T-helper 2 cell treated with Interferon-gamma antibody and Interleukin-4, amounts not matched to agents 5 μg/mL and 100 μg/mL, for 36 hours (primary cell): ENCODE data around the gene PHF21A.
"Not testable (repeated sequence)": the region's sequence is repeated elsewhere in the genome, so short reads cannot be mapped to it uniquely, and the experiment has no call there.

Experiments used
- DNase-seq: peaks from one replicate; pipeline ENCODE4 v3.0.0; 2021; ENCODE audit warnings: low spot score
- H3K27ac Mint-ChIP-seq: one replicate; pipeline ENCODE4 v1.8.0; 2021; ENCODE audit warnings: mild to moderate bottlenecking, mixed read lengths
- H3K27me3 Mint-ChIP-seq: one replicate; pipeline ENCODE4 v1.8.0; 2021; ENCODE audit warnings: low read depth, mixed read lengths
- H3K36me3 Mint-ChIP-seq: one replicate; pipeline ENCODE4 v1.8.0; 2021; ENCODE audit warnings: low read depth, mixed read lengths
- H3K4me1 Mint-ChIP-seq: one replicate; pipeline ENCODE4 v1.8.0; 2021; ENCODE audit warnings: low read depth, mixed read lengths
- H3K4me3 Mint-ChIP-seq: one replicate; pipeline ENCODE4 v1.8.0; 2022; ENCODE audit warnings: mild to moderate bottlenecking, moderate library complexity, mixed read lengths
- H3K9me3 Mint-ChIP-seq: one replicate; pipeline ENCODE4 v1.8.0; 2021; ENCODE audit warnings: mixed read lengths

The PHF21A gene

GRCh38 chr11:45913514-45913913, 207.7 kb downstream of the PHF21A start:
- Mint-ChIP-seq H3K9me3 (no peaks in the 10 kb centered on the region), H3K27me3 (no peaks in the 10 kb centered on the region), H3K36me3 (peaks cover 24% of the 10 kb centered on the region), H3K27ac (no peak overlapping the region), H3K4me1 (peaks cover 12% of the 10 kb centered on the region), H3K4me3 (no peak overlapping the region)
- no peak for DNase-seq

- no peak for DNase-seq
- H3K27ac Mint-ChIP-seq: no peak overlapping the region
- peaks cover 16% of the 10 kb centered on the region for H3K36me3 Mint-ChIP-seq
- no peaks in the 10 kb centered on the region for H3K9me3 Mint-ChIP-seq
- no peak overlapping the region for H3K4me3 Mint-ChIP-seq
- peaks cover 2% of the 10 kb centered on the region for H3K4me1 Mint-ChIP-seq
- no peaks in the 10 kb centered on the region for H3K27me3 Mint-ChIP-seq
These were observed 210.6 kb downstream of the PHF21A start for GRCh38 chr11:45910623-45911022.

- H3K4me3 Mint-ChIP-seq: no peak overlapping the region
- peaks cover 15% of the 10 kb centered on the region for H3K36me3 Mint-ChIP-seq
- H3K9me3 Mint-ChIP-seq: no peaks in the 10 kb centered on the region
- no peaks in the 10 kb centered on the region for H3K27me3 Mint-ChIP-seq
- H3K27ac Mint-ChIP-seq: no peak overlapping the region
- peaks cover 2% of the 10 kb centered on the region for H3K4me1 Mint-ChIP-seq
- DNase-seq: no peak
These were observed 211.4 kb downstream of the PHF21A start for GRCh38 chr11:45909594-45910475.

DNA sequence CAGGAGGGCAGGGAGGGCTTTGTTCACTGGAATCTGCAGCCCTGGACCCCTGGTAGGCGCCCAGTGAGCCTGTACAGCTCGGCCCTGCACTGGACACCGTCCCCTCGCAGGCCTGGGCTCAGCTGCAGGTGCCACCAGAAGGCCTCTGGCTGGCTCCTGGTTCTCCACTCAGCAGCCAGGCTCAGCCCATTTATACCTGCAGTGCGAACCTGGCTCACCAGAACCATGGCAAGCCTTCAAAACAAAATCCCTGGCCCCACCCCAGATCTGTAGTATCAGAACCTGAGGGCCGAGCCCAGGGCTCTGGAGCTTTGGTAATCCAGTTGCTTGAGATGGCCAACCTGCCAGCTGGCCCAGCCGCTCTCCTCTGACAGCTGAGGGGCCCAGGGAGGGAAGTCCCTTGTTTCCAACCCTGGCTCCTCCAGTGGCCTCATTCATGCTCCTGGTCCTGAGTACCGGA, 213.3 kb downstream of the PHF21A start:
- Mint-ChIP-seq H3K4me3 (no peak overlapping the region), H3K27ac (no peak overlapping the region), H3K4me1 (peaks cover 2% of the 10 kb centered on the region), H3K27me3 (no peaks in the 10 kb centered on the region), H3K9me3 (no peaks in the 10 kb centered on the region), H3K36me3 (peaks cover 9% of the 10 kb centered on the region)
- DNase-seq: no peak

GRCh38 chr11:45906965-45907611, 214.2 kb downstream of the PHF21A start, which contains the start of gene FREY1:
Gene FREY1, minus strand, starts transcription at chr11:45907271. Its CDS starts 26 bp downstream, at chr11:45907245.
- H3K4me1 Mint-ChIP-seq: peaks cover 2% of the 10 kb centered on the region

DNA sequence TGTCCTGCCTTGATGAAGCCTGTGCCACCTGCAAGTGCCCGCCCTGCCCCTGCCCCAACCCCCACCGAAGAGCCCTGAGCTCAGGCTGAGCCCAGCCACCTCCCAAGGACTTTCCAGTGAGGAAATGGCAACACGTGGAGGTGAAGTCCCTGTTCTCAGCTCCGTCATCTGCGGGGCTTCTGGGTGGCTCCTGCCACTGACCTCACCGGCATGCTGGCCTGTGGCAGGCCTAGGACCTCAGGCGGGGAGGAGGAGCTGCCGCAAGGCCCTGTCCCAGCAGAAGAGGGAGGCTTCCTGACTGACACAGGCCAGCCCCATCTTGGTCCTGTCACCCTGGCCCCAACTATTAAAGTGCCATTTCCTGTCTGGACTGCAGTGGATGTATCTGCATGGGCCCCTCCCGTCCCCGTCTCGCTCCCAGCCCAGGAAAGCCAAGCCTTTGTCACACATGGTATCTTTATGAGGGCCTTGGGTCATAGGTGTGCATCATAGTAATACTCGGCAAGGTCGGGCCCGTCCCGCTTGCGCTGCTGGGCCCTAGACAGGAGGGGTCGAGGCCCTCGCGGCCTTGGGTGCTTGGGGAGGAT, 215.1 kb downstream of the PHF21A start:
- peaks cover 5% of the 10 kb centered on the region for H3K27me3 Mint-ChIP-seq
- peaks cover 6% of the 10 kb centered on the region for H3K36me3 Mint-ChIP-seq
- peaks cover 2% of the 10 kb centered on the region for H3K4me1 Mint-ChIP-seq
- DNase-seq: no peak
- no peak overlapping the region for H3K4me3 Mint-ChIP-seq
- H3K9me3 Mint-ChIP-seq: no peaks in the 10 kb centered on the region
- H3K27ac Mint-ChIP-seq: no peak overlapping the region

More at GRCh38 chr11:45906965-45907611, 214.2 kb downstream of the PHF21A start, which contains the start of gene FREY1:
- H3K27me3 Mint-ChIP-seq: no peaks in the 10 kb centered on the region
- H3K27ac Mint-ChIP-seq: no peak within 1 kb of the TSS
- no peak for DNase-seq
- H3K4me3 Mint-ChIP-seq: no peak within 1 kb of the TSS
- no peaks in the 10 kb centered on the region for H3K9me3 Mint-ChIP-seq
- peaks cover 9% of the 10 kb centered on the region for H3K36me3 Mint-ChIP-seq

DNA sequence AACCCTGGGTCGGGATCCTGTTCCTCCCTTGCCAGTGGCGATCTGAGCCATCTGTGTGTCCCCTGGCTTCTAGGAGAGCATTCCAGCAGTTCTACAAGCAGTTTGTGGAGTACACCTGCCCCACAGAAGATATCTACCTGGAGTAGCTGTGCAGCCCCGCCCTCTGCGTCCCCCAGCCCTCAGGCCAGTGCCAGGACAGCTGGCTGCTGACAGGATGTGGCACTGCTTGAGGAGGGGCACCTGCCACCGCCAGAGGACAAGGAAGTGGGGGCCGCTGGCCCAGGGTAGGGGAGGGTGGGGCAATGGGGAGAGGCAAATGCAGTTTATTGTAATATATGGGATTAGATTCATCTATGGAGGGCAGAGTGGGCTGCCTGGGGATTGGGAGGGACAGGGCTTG, 215.7 kb downstream of the PHF21A start:
- peaks cover 11% of the 10 kb centered on the region for H3K27me3 Mint-ChIP-seq
- H3K27ac Mint-ChIP-seq, DNase-seq, H3K4me1 Mint-ChIP-seq, H3K36me3 Mint-ChIP-seq, H3K4me3 Mint-ChIP-seq, H3K9me3 Mint-ChIP-seq: not testable (repeated sequence)

- DNase-seq: no peak
- H3K9me3 Mint-ChIP-seq: no peaks in the 10 kb centered on the region
- H3K27ac Mint-ChIP-seq: no peak overlapping the region
- H3K36me3 Mint-ChIP-seq: no peaks in the 10 kb centered on the region
- peaks cover 14% of the 10 kb centered on the region for H3K27me3 Mint-ChIP-seq
- H3K4me3 Mint-ChIP-seq: no peak overlapping the region
- H3K4me1 Mint-ChIP-seq: peaks cover 2% of the 10 kb centered on the region
These were observed 216.2 kb downstream of the PHF21A start for GRCh38 chr11:45905095-45905494.

- Mint-ChIP-seq H3K4me1 (peaks cover 2% of the 10 kb centered on the region), H3K36me3 (no peaks in the 10 kb centered on the region), H3K9me3 (no peaks in the 10 kb centered on the region), H3K27ac (no peak overlapping the region), H3K4me3 (no peak overlapping the region), H3K27me3 (peaks cover 15% of the 10 kb centered on the region)
- no peak for DNase-seq
These were observed 216.8 kb downstream of the PHF21A start for GRCh38 chr11:45904309-45904915.

GRCh38 chr11:45902452-45903380, 218.5 kb downstream of the PHF21A start:
- peaks cover 2% of the 10 kb centered on the region for H3K4me1 Mint-ChIP-seq
- no peaks in the 10 kb centered on the region for H3K36me3 Mint-ChIP-seq
- H3K27me3 Mint-ChIP-seq: peaks cover 25% of the 10 kb centered on the region
- no peak overlapping the region for H3K4me3 Mint-ChIP-seq
- no peak for DNase-seq
- H3K9me3 Mint-ChIP-seq: no peaks in the 10 kb centered on the region
- no peak overlapping the region for H3K27ac Mint-ChIP-seq

DNA sequence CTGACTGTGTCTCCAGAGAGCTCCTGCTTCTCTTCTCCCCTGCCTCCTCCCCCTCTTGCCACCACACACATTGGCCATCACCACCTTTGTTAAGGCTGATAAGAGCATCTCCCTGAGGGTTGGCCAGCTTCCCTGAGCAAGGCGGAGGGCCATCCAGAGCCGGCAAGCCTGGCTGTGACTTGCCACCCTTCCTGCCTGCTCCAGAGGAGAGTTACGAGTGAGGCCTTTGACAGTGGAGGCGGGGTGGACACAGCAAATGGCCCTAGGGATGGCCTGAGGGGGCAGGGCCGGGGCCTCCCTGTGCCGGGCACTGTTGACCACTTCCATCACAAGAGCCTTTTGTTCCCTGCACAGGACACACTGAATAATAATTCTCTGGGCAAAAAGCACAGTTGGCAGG, 219.6 kb downstream of the PHF21A start:
- Mint-ChIP-seq H3K36me3 (no peaks in the 10 kb centered on the region), H3K4me1 (peaks cover 2% of the 10 kb centered on the region), H3K9me3 (no peaks in the 10 kb centered on the region), H3K4me3 (no peak overlapping the region), H3K27ac (no peak overlapping the region), H3K27me3 (peaks cover 27% of the 10 kb centered on the region)
- DNase-seq: no peak

DNA sequence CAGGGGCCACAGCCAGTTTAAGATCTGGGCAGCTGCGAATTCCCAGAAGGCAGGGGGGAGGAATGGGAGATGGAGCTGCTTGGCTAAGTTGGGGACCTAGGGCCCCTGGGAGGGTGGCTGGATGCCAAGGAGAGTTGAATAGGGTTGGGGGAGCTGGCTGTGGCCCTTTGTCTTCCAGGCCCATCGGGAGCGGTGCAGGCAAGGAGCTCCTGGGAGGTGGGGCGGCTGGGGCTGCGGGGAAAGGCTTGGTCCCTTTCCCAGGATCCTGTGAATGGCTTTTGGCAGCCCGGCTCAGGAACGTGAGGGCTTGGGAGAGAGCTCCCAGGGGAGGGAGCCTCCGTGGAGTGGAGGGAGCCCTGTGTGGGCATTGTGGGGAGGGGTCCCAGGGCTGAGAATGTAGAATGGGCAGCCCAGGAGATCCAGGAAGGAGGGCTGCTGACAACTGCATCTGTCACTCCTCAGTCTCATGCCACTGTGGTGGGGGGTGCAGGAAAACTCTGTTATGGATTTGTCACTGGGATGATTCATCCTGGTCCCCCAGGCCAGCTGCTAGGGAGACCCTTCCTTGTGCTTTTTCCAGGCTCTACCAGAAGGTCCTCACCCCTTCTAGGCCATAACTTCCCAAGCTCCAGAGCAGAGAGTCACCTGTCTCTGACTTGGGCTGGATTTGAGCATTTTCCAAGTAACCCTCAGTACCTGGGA, 220.2 kb downstream of the PHF21A start:
- DNase-seq: no peak
- Mint-ChIP-seq H3K4me1 (no peaks in the 10 kb centered on the region), H3K9me3 (no peaks in the 10 kb centered on the region), H3K4me3 (peak overlapping the region; percentile 25), H3K27ac (no peak overlapping the region), H3K36me3 (no peaks in the 10 kb centered on the region), H3K27me3 (peaks cover 27% of the 10 kb centered on the region)
